RWPE2 (cell line): ENCODE results near the gene KIF1B.

Experiments
- ATAC-seq: fragments of 200-7000 bp; cut with Tn5 transposase; 3 replicates; pipeline ENCODE4 v1.9.1; 2021; ENCODE audit warnings: low read depth
- DNase-seq: peaks from one replicate; pipeline ENCODE4 v3.0.0-alpha.2; 2020; ENCODE audit warnings: low spot score
- H3K27ac ChIP-seq: fragments of 450-650 bp; 2 replicates; pipeline ENCODE4 v1.5.1; 2017; ENCODE audit warnings: mild to moderate bottlenecking; ENCODE audit not compliant: poor library complexity, severe bottlenecking
- H3K27me3 ChIP-seq: fragments of 250-450 bp; sonication (Bioruptor Pico); 2 replicates; pipeline ENCODE4 v1.5.1; 2021; ENCODE audit warnings: mild to moderate bottlenecking, moderate library complexity; ENCODE audit not compliant: insufficient read depth, poor library complexity, severe bottlenecking
- H3K36me3 ChIP-seq: fragments of 250-450 bp; sonication (Bioruptor Pico); 2 replicates; pipeline ENCODE4 v1.5.1; 2020; ENCODE audit warnings: low read depth, mild to moderate bottlenecking, moderate library complexity
- H3K4me1 ChIP-seq: fragments of 250-450 bp; sonication (Bioruptor Pico); 2 replicates; pipeline ENCODE4 v1.5.1; 2021; ENCODE audit warnings: mild to moderate bottlenecking, moderate library complexity; ENCODE audit not compliant: insufficient read depth, poor library complexity, severe bottlenecking
- H3K4me3 ChIP-seq: fragments of 250-450 bp; sonication (Bioruptor Pico); 2 replicates; pipeline ENCODE4 v1.5.1; 2021; ENCODE audit warnings: mild to moderate bottlenecking, moderate library complexity; ENCODE audit not compliant: severe bottlenecking
- H3K9me3 ChIP-seq: fragments of 250-450 bp; sonication (Bioruptor Pico); 2 replicates; pipeline ENCODE4 v1.5.1; 2021; ENCODE audit warnings: mild to moderate bottlenecking, moderate library complexity; ENCODE audit not compliant: severe bottlenecking
- TF ChIP-seq, protein P1 (sequence below): fragments of 450-650 bp; IDR thresholded peaks from one replicate; pipeline ENCODE4 v1.5.1; 2017; ENCODE audit warnings: mild to moderate bottlenecking, moderate library complexity; ENCODE audit not compliant: poor library complexity, severe bottlenecking

The KIF1B gene

GRCh38 chr1:10292188-10292587 is 81.8 kb downstream of the KIF1B start:
- no peak for DNase-seq
- H3K9me3 ChIP-seq, result no peaks in the 10 kb centered on the region
- no peak overlapping the region for H3K4me3 ChIP-seq
- TF ChIP-seq, protein P1, sequence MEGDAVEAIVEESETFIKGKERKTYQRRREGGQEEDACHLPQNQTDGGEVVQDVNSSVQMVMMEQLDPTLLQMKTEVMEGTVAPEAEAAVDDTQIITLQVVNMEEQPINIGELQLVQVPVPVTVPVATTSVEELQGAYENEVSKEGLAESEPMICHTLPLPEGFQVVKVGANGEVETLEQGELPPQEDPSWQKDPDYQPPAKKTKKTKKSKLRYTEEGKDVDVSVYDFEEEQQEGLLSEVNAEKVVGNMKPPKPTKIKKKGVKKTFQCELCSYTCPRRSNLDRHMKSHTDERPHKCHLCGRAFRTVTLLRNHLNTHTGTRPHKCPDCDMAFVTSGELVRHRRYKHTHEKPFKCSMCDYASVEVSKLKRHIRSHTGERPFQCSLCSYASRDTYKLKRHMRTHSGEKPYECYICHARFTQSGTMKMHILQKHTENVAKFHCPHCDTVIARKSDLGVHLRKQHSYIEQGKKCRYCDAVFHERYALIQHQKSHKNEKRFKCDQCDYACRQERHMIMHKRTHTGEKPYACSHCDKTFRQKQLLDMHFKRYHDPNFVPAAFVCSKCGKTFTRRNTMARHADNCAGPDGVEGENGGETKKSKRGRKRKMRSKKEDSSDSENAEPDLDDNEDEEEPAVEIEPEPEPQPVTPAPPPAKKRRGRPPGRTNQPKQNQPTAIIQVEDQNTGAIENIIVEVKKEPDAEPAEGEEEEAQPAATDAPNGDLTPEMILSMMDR, result no peak
- H3K27me3 ChIP-seq, result no peaks in the 10 kb centered on the region
- H3K36me3 ChIP-seq, result peaks cover 77% of the 10 kb centered on the region
- H3K27ac ChIP-seq, result no peak overlapping the region
- no peaks in the 10 kb centered on the region for H3K4me1 ChIP-seq
- no peak for ATAC-seq

DNA sequence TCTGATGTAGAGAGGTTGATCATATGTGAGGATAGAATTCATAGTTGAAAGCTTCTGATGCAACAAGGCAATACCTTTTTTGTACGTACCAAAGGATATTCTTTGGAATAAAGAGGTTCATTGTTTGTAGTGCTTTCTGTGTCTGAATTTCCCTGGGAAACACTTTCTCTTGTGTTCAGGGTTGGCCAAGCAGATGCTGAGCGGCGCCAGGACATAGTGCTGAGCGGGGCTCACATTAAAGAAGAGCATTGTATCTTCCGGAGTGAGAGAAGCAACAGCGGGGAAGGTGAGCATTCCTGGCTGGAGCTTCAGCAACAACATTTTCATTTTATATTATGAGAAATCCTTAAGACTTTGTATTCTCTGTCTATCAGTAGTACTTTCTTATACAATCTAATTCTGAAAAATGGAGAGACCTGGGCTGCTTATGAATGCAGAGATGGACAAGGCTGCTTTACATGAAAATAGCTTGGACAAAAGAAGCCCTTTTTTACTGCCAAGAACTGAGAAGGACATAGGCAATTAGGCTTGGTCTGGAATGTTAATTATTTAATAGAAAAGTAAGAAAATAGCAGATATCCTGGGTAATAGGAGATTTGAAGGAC is 85.2 kb downstream of the KIF1B start:
- Histone ChIP-seq H3K36me3 (peaks cover 75% of the 10 kb centered on the region), H3K27ac (no peak overlapping the region), H3K27me3 (no peaks in the 10 kb centered on the region), H3K4me3 (no peak overlapping the region), H3K9me3 (no peaks in the 10 kb centered on the region), H3K4me1 (no peaks in the 10 kb centered on the region)
- ATAC-seq, result no peak
- no peak for DNase-seq
- TF ChIP-seq, protein P1, result no peak

GRCh38 chr1:10299151-10299550 is 88.8 kb downstream of the KIF1B start:
- Histone ChIP-seq H3K27me3 (no peaks in the 10 kb centered on the region), H3K4me3 (no peak overlapping the region), H3K36me3 (peaks cover 60% of the 10 kb centered on the region), H3K4me1 (no peaks in the 10 kb centered on the region), H3K27ac (no peak overlapping the region), H3K9me3 (no peaks in the 10 kb centered on the region)
- ATAC-seq, result no peak
- no peak for DNase-seq
- TF ChIP-seq, protein P1, result no peak

DNA sequence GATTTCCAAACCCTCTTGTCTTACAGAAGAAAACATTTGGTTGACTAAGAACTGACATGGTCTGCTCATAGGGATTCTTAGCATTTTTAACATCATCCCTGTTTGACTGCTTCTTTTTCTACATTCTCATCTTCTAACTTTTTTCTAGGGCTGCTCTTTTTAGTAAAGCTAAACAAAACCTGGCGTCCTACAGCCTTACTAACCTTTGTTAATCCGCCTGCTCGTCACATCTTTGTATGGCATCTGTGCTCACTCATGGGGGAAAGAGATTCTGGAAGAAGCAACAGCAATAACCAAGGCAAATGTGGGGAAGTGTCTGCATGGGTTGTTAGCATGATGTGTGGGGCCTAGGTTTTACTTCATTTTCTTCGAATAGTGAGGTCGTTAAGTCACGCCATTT is 92.0 kb downstream of the KIF1B start:
- H3K4me3 ChIP-seq, result no peak overlapping the region
- no peaks in the 10 kb centered on the region for H3K27me3 ChIP-seq
- ATAC-seq, result no peak
- H3K4me1 ChIP-seq, result no peaks in the 10 kb centered on the region
- TF ChIP-seq, protein P1, result no peak
- H3K9me3 ChIP-seq, result no peaks in the 10 kb centered on the region
- DNase-seq, result no peak
- H3K27ac ChIP-seq, result no peak overlapping the region
- peaks cover 42% of the 10 kb centered on the region for H3K36me3 ChIP-seq

DNA sequence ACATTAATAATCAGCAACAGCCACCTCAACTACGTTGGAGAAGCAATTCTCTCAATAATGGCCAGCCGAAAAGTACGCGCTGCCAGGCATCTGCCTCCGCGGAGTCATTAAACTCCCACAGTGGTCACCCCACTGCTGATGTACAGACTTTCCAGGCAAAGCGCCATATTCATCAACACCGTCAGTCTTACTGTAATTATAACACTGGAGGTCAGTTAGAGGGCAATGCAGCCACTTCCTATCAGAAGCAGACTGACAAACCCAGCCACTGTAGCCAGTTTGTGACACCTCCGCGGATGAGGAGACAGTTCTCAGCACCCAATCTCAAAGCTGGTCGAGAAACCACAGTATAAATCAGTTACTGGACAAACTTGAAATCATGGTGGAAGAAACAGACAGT is 93.9 kb downstream of the KIF1B start:
- peaks cover 46% of the 10 kb centered on the region for H3K36me3 ChIP-seq
- H3K4me3 ChIP-seq, result no peak overlapping the region
- TF ChIP-seq, protein P1, result no peak
- ATAC-seq, result no peak
- H3K9me3 ChIP-seq, result no peaks in the 10 kb centered on the region
- H3K4me1 ChIP-seq, result no peaks in the 10 kb centered on the region
- no peak overlapping the region for H3K27ac ChIP-seq
- H3K27me3 ChIP-seq, result no peaks in the 10 kb centered on the region
- DNase-seq, result no peak
